H1 (cell line): ENCODE measurements around the gene MOGAT2. TPM values are rescaled to one million over a fixed set of nuclear protein-coding genes. Genes with fewer than 3 reads are reported as not detected.
A peak's percentile ranks its signal among the peaks of the same experiment; 100 is the strongest.

ENCODE experiments used
- CTCF ChIA-PET: fragments of 300-600 bp; sonication (Branson Sonifier 250); formaldehyde crosslinking; loops from one replicate; lab custom pipeline; 2021; ENCODE audit not compliant: partially characterized antibody; lab: Charles Lee
- POLR2A ChIA-PET: fragments of 300-600 bp; sonication (Branson Sonifier 250); formaldehyde crosslinking; loops from one replicate; lab custom pipeline; 2021; ENCODE audit warnings: inconsistent platforms; ENCODE audit not compliant: partially characterized antibody; lab: Charles Lee
- DNase-seq, 2 experiments: peaks; one replicate each; pipeline versions ENCODE4 v3.0.0 to v3.0.0-alpha.2; 2010 to 2022; ENCODE audit warnings: low spot score in 2 of 2, low read depth in 1 of 2, mixed read lengths in 1 of 2
- FAIRE-seq: peaks from 2 replicates; lab custom pipeline; 2011; peaks lifted over from hg19 to GRCh38; lab: Jason Lieb, UNC
- H2AFZ ChIP-seq: 2 replicates; pipeline ENCODE4 v1.8.1; 2012; ENCODE audit warnings: low read length, inconsistent platforms
- H2AK5ac ChIP-seq: 2 replicates; pipeline ENCODE4 v1.6.1; 2013; ENCODE audit warnings: low read depth, low read length
- H2BK120ac ChIP-seq: replicated peaks from 2 replicates; pipeline ENCODE3; 2013; ENCODE audit warnings: low read depth, low read length, inconsistent platforms
- H2BK12ac ChIP-seq: 2 replicates; pipeline ENCODE4 v1.6.1; 2013; ENCODE audit warnings: low read depth, low read length
- H2BK15ac ChIP-seq: 2 replicates; pipeline ENCODE4 v1.6.1; 2013; ENCODE audit warnings: low read length
- H2BK20ac ChIP-seq: 2 replicates; pipeline ENCODE4 v1.6.1; 2013; ENCODE audit warnings: low read length
- H2BK5ac ChIP-seq: 2 replicates; pipeline ENCODE4 v1.6.1; 2013; ENCODE audit warnings: low read depth, low read length
- H3K14ac ChIP-seq: 2 replicates; pipeline ENCODE4 v1.6.1; 2013; ENCODE audit warnings: inconsistent platforms; ENCODE audit not compliant: insufficient read length
- H3K18ac ChIP-seq: 2 replicates; pipeline ENCODE4 v1.6.1; 2013; ENCODE audit warnings: low read length; ENCODE audit errors: extremely low read depth
- H3K23ac ChIP-seq: 2 replicates; pipeline ENCODE4 v1.6.1; 2013; ENCODE audit warnings: inconsistent platforms; ENCODE audit not compliant: insufficient read length
- H3K23me2 ChIP-seq: 2 replicates; pipeline ENCODE4 v1.6.1; 2013; ENCODE audit warnings: low read depth, low read length
- H3K27ac ChIP-seq: 2 replicates; pipeline ENCODE4 v1.6.1; 2011; ENCODE audit warnings: low read depth, low read length, inconsistent platforms
- H3K27me3 ChIP-seq, 4 experiments: replicated peaks in 1 of 4; 1 replicate in 1 of 4; 2 replicates in 3 of 4; pipeline versions ENCODE4 v1.6.1 to v1.8.1; 2011 to 2013; ENCODE audit warnings: low read length in 3 of 4, mild to moderate bottlenecking in 3 of 4, inconsistent platforms in 2 of 4, mixed read lengths in 2 of 4, moderate library complexity in 1 of 4; ENCODE audit not compliant: control insufficient read depth in 3 of 4, insufficient read depth in 3 of 4; ENCODE audit errors: extremely low read depth in 1 of 4
- H3K36me3 ChIP-seq, 4 experiments: 2 replicates each; pipeline versions ENCODE4 v1.6.1 to v1.8.1; 2011 to 2013; ENCODE audit warnings: mild to moderate bottlenecking in 4 of 4, low read length in 3 of 4, moderate library complexity in 2 of 4, control low read depth in 1 of 4, inconsistent platforms in 1 of 4; ENCODE audit not compliant: insufficient read depth in 4 of 4, control insufficient read depth in 2 of 4
- H3K4ac ChIP-seq: replicated peaks from 2 replicates; pipeline ENCODE3; 2013; ENCODE audit warnings: low read length, low read depth, mixed read lengths, inconsistent platforms; ENCODE audit not compliant: insufficient read length
- H3K4me1 ChIP-seq, 4 experiments: replicated peaks in 1 of 4; 1 replicate in 1 of 4; 2 replicates in 3 of 4; pipeline versions ENCODE4 v1.6.1 to v1.8.1; 2011 to 2013; ENCODE audit warnings: low read length in 3 of 4, inconsistent platforms in 2 of 4, mixed read lengths in 1 of 4; ENCODE audit not compliant: insufficient read depth in 4 of 4, control insufficient read depth in 3 of 4
- H3K4me2 ChIP-seq, 2 experiments: 2 replicates each; pipeline versions ENCODE4 v1.6.1 to v1.8.1; 2011 to 2013; ENCODE audit warnings: low read depth in 2 of 2, low read length in 2 of 2, control low read depth in 1 of 2, inconsistent platforms in 1 of 2, mild to moderate bottlenecking in 1 of 2; ENCODE audit not compliant: insufficient read depth in 1 of 2
- H3K4me3 ChIP-seq, 4 experiments: fragments of 200-600, 300-600 bp in 1 of 4; sonication (generic), shearing (Covaris generic), sonication (Bioruptor Twin) in 1 of 4; 2 replicates each; pipeline versions ENCODE4 v1.5.1 to v1.8.1; 2011 to 2016; ENCODE audit warnings: low read length in 4 of 4, low read depth in 3 of 4, control low read depth in 2 of 4, inconsistent platforms in 2 of 4, mild to moderate bottlenecking in 2 of 4, mixed read lengths in 1 of 4, moderate library complexity in 1 of 4; ENCODE audit not compliant: insufficient read depth in 2 of 4; ENCODE audit errors: extremely low read depth in 1 of 4
- H3K56ac ChIP-seq: replicated peaks from 2 replicates; pipeline ENCODE3; 2013; ENCODE audit warnings: low read depth, mild to moderate bottlenecking, mixed read lengths, low read length, inconsistent platforms; ENCODE audit not compliant: insufficient read length
- H3K79me1 ChIP-seq: 2 replicates; pipeline ENCODE4 v1.6.1; 2013; ENCODE audit warnings: low read depth, low read length, control low read depth
- H3K79me2 ChIP-seq, 2 experiments: 2 replicates each; pipeline versions ENCODE4 v1.6.1 to v1.8.1; 2012 to 2013; ENCODE audit warnings: low read length in 2 of 2, mild to moderate bottlenecking in 2 of 2, inconsistent platforms in 1 of 2; ENCODE audit not compliant: insufficient read depth in 2 of 2, control insufficient read depth in 1 of 2
- H3K9ac ChIP-seq, 4 experiments: replicated peaks in 1 of 4; 1 replicate in 1 of 4; 2 replicates in 3 of 4; pipeline versions ENCODE4 v1.6.1 to v1.8.1; 2011 to 2013; ENCODE audit warnings: low read depth in 3 of 4, low read length in 3 of 4, control low read depth in 2 of 4, mild to moderate bottlenecking in 2 of 4, moderate library complexity in 2 of 4, inconsistent platforms in 1 of 4; ENCODE audit errors: extremely low read depth in 1 of 4
- H3K9me3 ChIP-seq, 2 experiments: 2 replicates each; pipeline versions ENCODE4 v1.6.1 to v1.8.1; 2012 to 2013; ENCODE audit warnings: mild to moderate bottlenecking in 2 of 2, moderate library complexity in 2 of 2, control low read depth in 1 of 2, inconsistent platforms in 1 of 2, low read depth in 1 of 2, low read length in 1 of 2, mixed read lengths in 1 of 2; ENCODE audit not compliant: insufficient read depth in 2 of 2
- H4K20me1 ChIP-seq, 2 experiments: replicated peaks in 1 of 2; 2 replicates each; pipeline versions ENCODE3 to v1.8.1; 2011 to 2013; ENCODE audit warnings: inconsistent platforms in 2 of 2, low read length in 2 of 2, mild to moderate bottlenecking in 1 of 2; ENCODE audit not compliant: insufficient read depth in 2 of 2, control insufficient read depth in 1 of 2
- H4K5ac ChIP-seq: 2 replicates; pipeline ENCODE4 v1.6.1; 2013; ENCODE audit warnings: low read length, low read depth, mixed read lengths, inconsistent platforms; ENCODE audit not compliant: insufficient read length
- H4K8ac ChIP-seq: 2 replicates; pipeline ENCODE4 v1.8.0; 2013; ENCODE audit warnings: mild to moderate bottlenecking, moderate library complexity, low read length, inconsistent platforms; ENCODE audit not compliant: insufficient read depth; ENCODE audit errors: extremely low read depth
- H4K91ac ChIP-seq: replicated peaks from 2 replicates; pipeline ENCODE3; 2013; ENCODE audit warnings: low read length, mixed read lengths, inconsistent platforms; ENCODE audit not compliant: insufficient read length
- GTF2F1 ChIP-seq: IDR thresholded peaks from 2 replicates; pipeline ENCODE4 v1.6.1; 2012; ENCODE audit warnings: low read depth, low read length, improper control_type of control experiment, borderline replicate concordance
- KDM5A ChIP-seq: fragments of 200-600 bp; IDR thresholded peaks from 2 replicates; pipeline ENCODE4 v1.7.1; 2012; ENCODE audit warnings: mild to moderate bottlenecking, low read length, inconsistent platforms, mixed read lengths
- WGBS, 2 experiments: shearing (Covaris generic) in 1 of 2; methylation state at CpG; one replicate each; pipeline versions ENCODE4 v1.1.6 to v1.1.7; 2013 to 2015; ENCODE audit warnings: low lambda C conversion rate in 2 of 2, mixed read lengths in 2 of 2, inconsistent platforms in 1 of 2, low coverage in 1 of 2, missing lambda C conversion rate in 1 of 2; ENCODE audit not compliant: insufficient replicate concordance in 2 of 2, insufficient coverage in 1 of 2, insufficient read length in 1 of 2; ENCODE audit errors: extremely low coverage in 1 of 2, missing lambda C conversion rate in 1 of 2; 5-methylcytosine and 5-hydroxymethylcytosine counted together
- polyA plus RNA-seq, 7 experiments: library from polyadenylated mRNA; depleted of rRNA in 3 of 7; stranded (reverse) in 5 of 7; unstranded in 2 of 7; fragments of >200 nt in 5 of 7; fragments of 200-250 nt in 2 of 7; gene quantifications; 1 replicate in 5 of 7; 2 replicates in 1 of 7; 4 replicates in 1 of 7; pipeline versions ENCODE4 v1.2.1 to v1.2.3, GENCODE V29; 2011 to 2013; ENCODE audit warnings: missing spikeins in 2 of 7, mixed read lengths in 2 of 7
- total RNA-seq: library from RNA; stranded (reverse); fragmentation: NEBNext Ultra II Directional; extraction: Animal tissue kit (Norgen Biotek cat#: 25700); gene quantifications from 2 replicates; pipeline ENCODE4 v1.2.1, GENCODE V29; 2021
- TF ChIP-seq, protein P1 (sequence below): IDR thresholded peaks from 2 replicates; pipeline ENCODE4 v1.6.1; 2012; ENCODE audit warnings: inconsistent platforms

The MOGAT2 gene
- total and polyA plus RNA-seq, 2 of the 8 experiments (the other 6 are each of a cell fraction or from before 2014, with no cell fraction given): not detected

DNA sequence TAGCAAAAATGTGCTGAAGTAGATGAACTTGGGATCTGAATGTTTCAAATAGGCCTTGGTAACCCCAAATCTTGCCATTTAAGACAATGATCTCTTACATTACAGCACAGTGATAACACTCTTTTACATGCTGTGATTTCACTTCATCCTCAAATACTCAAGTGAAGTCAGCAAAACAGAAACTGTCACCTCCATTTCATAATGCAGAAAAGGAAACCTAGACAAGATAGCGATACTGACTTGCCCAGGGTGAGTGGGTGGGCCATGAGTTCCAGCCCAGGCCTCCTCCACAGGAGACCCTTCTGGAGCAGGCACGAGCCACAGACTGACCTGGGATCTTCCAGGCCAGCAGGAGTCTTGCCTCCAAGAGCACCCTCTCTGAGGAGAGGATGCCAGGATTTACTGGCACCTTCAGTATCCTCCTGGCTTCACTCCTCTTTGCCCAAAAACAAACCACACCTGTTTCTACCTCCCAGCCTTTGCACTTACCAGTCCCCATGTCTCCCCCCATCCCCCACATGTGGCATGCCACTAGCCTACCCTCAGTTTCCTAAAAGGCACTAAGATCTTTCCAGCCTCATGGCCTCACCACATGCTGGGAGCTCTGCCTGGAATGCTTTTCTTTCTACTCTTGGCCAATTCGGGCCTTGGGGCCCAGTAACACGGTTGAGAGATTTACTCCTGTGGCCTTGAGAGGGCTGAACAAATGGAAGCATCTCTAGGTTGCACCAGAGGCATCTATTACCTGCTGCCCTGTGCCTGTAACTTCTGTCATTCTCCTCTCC is 49.0 kb downstream of the MOGAT2 start:
- ChIA-PET CTCF (interaction anchor here (1.6 kb wide), 1 partner anchor 8 kb away, joined by 4 read pairs; no protein-coding TSS in a partner anchor), POLR2A (no interaction called here)
- Histone ChIP-seq H2BK5ac (no peak overlapping the region), H2BK15ac (no peak overlapping the region), H2BK120ac (no peak overlapping the region), H2AK5ac (peak overlapping the region; percentile 98; the same call in 1 of the 2 replicates), H3K27me3 (peaks cover 14 to 54% (median 37%) of the 10 kb centered on the region in 4 experiments), H3K4ac (no peak overlapping the region), H3K56ac (no peak overlapping the region), H3K14ac (no peak overlapping the region), H3K23me2 (peaks cover 6% of the 10 kb centered on the region; the same call in 1 of the 2 replicates), H4K20me1 (no peaks in the 10 kb centered on the region), H2AFZ (no peak overlapping the region), H3K18ac (no peak overlapping the region), H4K5ac (no peak overlapping the region), H3K9ac (no peak overlapping the region), H3K79me1 (no peaks in the 10 kb centered on the region), H3K4me1 (peaks cover 0 to 19% (median 9%) of the 10 kb centered on the region in 4 experiments; a peak in 5 of 7 replicates), H3K23ac (no peak overlapping the region), H3K4me3 (no peak overlapping the region), H3K36me3 (no peaks in the 10 kb centered on the region), H3K9me3 (peaks cover 0 to 2% of the 10 kb centered on the region in 2 experiments; a peak in 1 of 4 replicates), H4K8ac (no peak overlapping the region), H4K91ac (no peak overlapping the region), H3K4me2 (no peak overlapping the region), H2BK12ac (no peak overlapping the region), H2BK20ac (no peak overlapping the region), H3K27ac (no peak overlapping the region), H3K79me2 (no peaks in the 10 kb centered on the region)
- no peak for TF ChIP-seq GTF2F1
- TF ChIP-seq KDM5A: no peak
- TF ChIP-seq, protein P1, sequence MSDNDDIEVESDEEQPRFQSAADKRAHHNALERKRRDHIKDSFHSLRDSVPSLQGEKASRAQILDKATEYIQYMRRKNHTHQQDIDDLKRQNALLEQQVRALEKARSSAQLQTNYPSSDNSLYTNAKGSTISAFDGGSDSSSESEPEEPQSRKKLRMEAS: peak; percentile 42
- DNase-seq: no peak
- no peak for FAIRE-seq
- WGBS, 2 experiments: 74% methylated on average over 4 of the region's 4 CpGs; no CpG with 5 or more reads in 1 of the 2 experiments
